ENCODE measurements around the gene ZNF418. TPM values are rescaled to one million over a fixed set of nuclear protein-coding genes. Genes with fewer than 3 reads are reported as not detected.
A peak's percentile ranks its signal among the peaks of the same experiment; 100 is the strongest.

The ZNF418 gene
- total RNA-seq: 10 to 100 TPM; 21.5 to 29.6 TPM
- 13.4 TPM for polyA plus RNA-seq (2013, experiment 1 of 2)
- 10.1 TPM for polyA plus RNA-seq (2013, experiment 2 of 2)
- long read RNA-seq, experiment 1, partial matches to known transcripts: 2 of 3 reads
- long read RNA-seq, experiment 1, other reads (novel, unspliced or antisense): 0 of 3 reads
- long read RNA-seq, experiment 2, partial matches to known transcripts: 1 of 12 reads
- long read RNA-seq, experiment 2, other reads (novel, unspliced or antisense): 10 of 12 reads
- long read RNA-seq, experiment 3, partial matches to known transcripts: 4 of 26 reads
- long read RNA-seq, experiment 3, other reads (novel, unspliced or antisense): 19 of 26 reads
- long read RNA-seq, experiment 4, partial matches to known transcripts: 0 of 2 reads
- long read RNA-seq, experiment 4, other reads (novel, unspliced or antisense): 1 of 2 reads

GRCh38 chr19:57934820-57935665 lies at the start of gene ZNF418:
Gene ZNF418 (minus strand): TSS chr19:57935402. CDS start chr19:57933822, 1,580 bp downstream.
- Histone ChIP-seq H3K9ac (ENCODE audit: extremely low read depth, low read length, poor library complexity, severe bottlenecking) (peak within 1 kb of the TSS; percentile 93), H3K27ac (ENCODE audit: low read depth, low read length) (no peak within 1 kb of the TSS), H3K9me3 (ENCODE audit: control insufficient read depth, low read length) (peaks cover 55% of the 10 kb centered on the region), H3K4me1 (ENCODE audit: control insufficient read depth, insufficient read depth, low read length) (no peaks in the 10 kb centered on the region), H3K27me3 (ENCODE audit: control insufficient read depth, insufficient read depth, low read length, poor library complexity, severe bottlenecking) (no peaks in the 10 kb centered on the region), H3K4me3 (ENCODE audit: low read length) (peak within 1 kb of the TSS; percentile 97), H3K36me3 (ENCODE audit: control insufficient read depth, insufficient read depth, low read length) (peaks cover 58% of the 10 kb centered on the region)
- TF ChIP-seq CTCF (conservative IDR thresholded peaks at IDR 0.05): no peak
- Mint-ChIP-seq H3K4me3 (peak within 1 kb of the TSS; percentile 97), H3K9me3 (peaks cover 83% of the 10 kb centered on the region), H3K27me3 (ENCODE audit: insufficient read depth) (no peaks in the 10 kb centered on the region), H3K36me3 (ENCODE audit: low read depth) (peaks cover 84% of the 10 kb centered on the region), H3K4me1 (peaks cover 3% of the 10 kb centered on the region), H3K27ac (peak within 1 kb of the TSS; percentile 98)
- 1 to 4% methylated on average over 13 to 54 of the region's 54 CpGs for WGBS, 2 experiments (ENCODE audit: insufficient coverage in 1 of 2, insufficient read length in 1 of 2)
- peak; percentile 90 for DNase-seq

GRCh38 chr19:57978586-57979289 lies 43.5 kb upstream of the ZNF418 start:
- no peak overlapping the region for H3K4me3 Mint-ChIP-seq
- no peak overlapping the region for H3K27ac Mint-ChIP-seq
- no peaks in the 10 kb centered on the region for H3K4me1 ChIP-seq (ENCODE audit: control insufficient read depth, insufficient read depth, low read length)
- peaks cover 100% of the 10 kb centered on the region for H3K9me3 Mint-ChIP-seq
- H3K27me3 Mint-ChIP-seq (ENCODE audit: insufficient read depth): no peaks in the 10 kb centered on the region
- H3K9ac ChIP-seq (ENCODE audit: extremely low read depth, low read length, poor library complexity, severe bottlenecking): no peak overlapping the region
- no peak overlapping the region for H3K27ac ChIP-seq (ENCODE audit: low read depth, low read length)
- DNase-seq: no peak
- H3K36me3 ChIP-seq (ENCODE audit: control insufficient read depth, insufficient read depth, low read length): peaks cover 77% of the 10 kb centered on the region
- H3K9me3 ChIP-seq (ENCODE audit: control insufficient read depth, low read length): peaks cover 100% of the 10 kb centered on the region
- H3K27me3 ChIP-seq (ENCODE audit: control insufficient read depth, insufficient read depth, low read length, poor library complexity, severe bottlenecking): no peaks in the 10 kb centered on the region
- H3K36me3 Mint-ChIP-seq (ENCODE audit: low read depth): peaks cover 95% of the 10 kb centered on the region
- H3K4me3 ChIP-seq (ENCODE audit: low read length): peak overlapping the region; percentile 75
- TF ChIP-seq CTCF (conservative IDR thresholded peaks at IDR 0.05): no peak
- no peaks in the 10 kb centered on the region for H3K4me1 Mint-ChIP-seq
- 86 to 95% methylated on average over 2 to 3 of the region's 3 CpGs for WGBS, 2 experiments (ENCODE audit: insufficient coverage in 1 of 2, insufficient read length in 1 of 2)

- H3K27me3 Mint-ChIP-seq (ENCODE audit: insufficient read depth): no peaks in the 10 kb centered on the region
- Histone ChIP-seq H3K4me1 (ENCODE audit: control insufficient read depth, insufficient read depth, low read length) (no peaks in the 10 kb centered on the region), H3K27me3 (ENCODE audit: control insufficient read depth, insufficient read depth, low read length, poor library complexity, severe bottlenecking) (no peaks in the 10 kb centered on the region), H3K9me3 (ENCODE audit: control insufficient read depth, low read length) (peaks cover 81% of the 10 kb centered on the region), H3K4me3 (ENCODE audit: low read length) (no peak within 1 kb of the TSS), H3K9ac (ENCODE audit: extremely low read depth, low read length, poor library complexity, severe bottlenecking) (no peak within 1 kb of the TSS), H3K36me3 (ENCODE audit: control insufficient read depth, insufficient read depth, low read length) (peaks cover 35% of the 10 kb centered on the region), H3K27ac (ENCODE audit: low read depth, low read length) (no peak within 1 kb of the TSS)
- TF ChIP-seq CTCF (conservative IDR thresholded peaks at IDR 0.05): no peak
- no peaks in the 10 kb centered on the region for H3K4me1 Mint-ChIP-seq
- no peak within 1 kb of the TSS for H3K4me3 Mint-ChIP-seq
- H3K9me3 Mint-ChIP-seq: peaks cover 98% of the 10 kb centered on the region
- no peak within 1 kb of the TSS for H3K27ac Mint-ChIP-seq
- WGBS, 2 experiments (ENCODE audit: insufficient coverage in 1 of 2, insufficient read length in 1 of 2): 83 to 94% methylated on average over 2 to 4 of the region's 4 CpGs
- DNase-seq: no peak
- H3K36me3 Mint-ChIP-seq (ENCODE audit: low read depth): peaks cover 68% of the 10 kb centered on the region
Measured at GRCh38 chr19:57974434-57974833, 39.2 kb upstream of the ZNF418 start, which contains the start of gene C19orf18. Gene C19orf18 (minus strand): TSS chr19:57974534. CDS start chr19:57974432, 102 bp downstream.
